NCI-H446 treated with DMSO at 0.1 percent for 48 hours (cell line): Measurements from ENCODE around the gene IL25.
"Not testable (repeated sequence)": the region's sequence is repeated elsewhere in the genome, so short reads cannot be mapped to it uniquely, and the experiment has no call there.

Source experiments
- DNase-seq: peaks from one replicate; lab custom pipeline; 2025; lab: John Stamatoyannopoulos, UW

IL25 gene

GRCh38 chr14:23372509-23372908 is at the start of gene IL25:
IL25 (plus strand) TSS chr14:23372809.
- no peak for DNase-seq

GRCh38 chr14:23323838-23324454 is 48.7 kb upstream of the IL25 start:
- no peak for DNase-seq

- no peak for DNase-seq
These were observed 48.2 kb upstream of the IL25 start for GRCh38 chr14:23324455-23324846.

- DNase-seq = no peak
These were observed 47.6 kb upstream of the IL25 start for GRCh38 chr14:23324993-23325392.

- not testable (repeated sequence) for DNase-seq
These were observed 46.9 kb upstream of the IL25 start for GRCh38 chr14:23325746-23326145.

GRCh38 chr14:23326491-23327332 is 45.9 kb upstream of the IL25 start:
- no peak for DNase-seq

GRCh38 chr14:23327947-23328744 is 44.5 kb upstream of the IL25 start:
- DNase-seq = peak; percentile 43

- DNase-seq = no peak
These were observed 37.0 kb upstream of the IL25 start for GRCh38 chr14:23335623-23336022.

- no peak for DNase-seq
These were observed 32.9 kb upstream of the IL25 start for GRCh38 chr14:23339506-23340268.

GRCh38 chr14:23344481-23344880 is 28.1 kb upstream of the IL25 start:
- no peak for DNase-seq

- DNase-seq = no peak
These were observed 26.5 kb upstream of the IL25 start for GRCh38 chr14:23345987-23346692.

GRCh38 chr14:23346693-23347405 is 25.8 kb upstream of the IL25 start:
- no peak for DNase-seq

GRCh38 chr14:23347406-23348296 is 25.0 kb upstream of the IL25 start:
- no peak for DNase-seq

GRCh38 chr14:23348297-23348655 is 24.3 kb upstream of the IL25 start:
- DNase-seq = no peak

GRCh38 chr14:23349156-23349845 is 23.3 kb upstream of the IL25 start:
- DNase-seq = no peak

- DNase-seq = no peak
These were observed 20.7 kb upstream of the IL25 start for GRCh38 chr14:23351681-23352505.

GRCh38 chr14:23352506-23353432 is 19.8 kb upstream of the IL25 start, which contains the start of gene SLC22A17:
SLC22A17 (minus strand) TSS chr14:23352887.
- peak; percentile 69 for DNase-seq
